Epithelial cell of esophagus (primary cell): Measurements from ENCODE around the gene AKAP13.

Experiments
- DNase-seq: peaks from one replicate; pipeline ENCODE4 v3.0.0; 2010; ENCODE audit warnings: low read depth
- H3K4me3 ChIP-seq: 2 replicates; pipeline ENCODE4 v1.5.1; 2011; ENCODE audit warnings: mild to moderate bottlenecking, low read length, control low read depth
- CTCF ChIP-seq: IDR thresholded peaks from 2 replicates; pipeline ENCODE4 v1.5.1; 2011; ENCODE audit warnings: low read depth, mild to moderate bottlenecking, low read length, control low read depth, inconsistent platforms; ENCODE audit not compliant: insufficient read depth; ENCODE audit errors: missing control alignments

AKAP13 gene

DNA sequence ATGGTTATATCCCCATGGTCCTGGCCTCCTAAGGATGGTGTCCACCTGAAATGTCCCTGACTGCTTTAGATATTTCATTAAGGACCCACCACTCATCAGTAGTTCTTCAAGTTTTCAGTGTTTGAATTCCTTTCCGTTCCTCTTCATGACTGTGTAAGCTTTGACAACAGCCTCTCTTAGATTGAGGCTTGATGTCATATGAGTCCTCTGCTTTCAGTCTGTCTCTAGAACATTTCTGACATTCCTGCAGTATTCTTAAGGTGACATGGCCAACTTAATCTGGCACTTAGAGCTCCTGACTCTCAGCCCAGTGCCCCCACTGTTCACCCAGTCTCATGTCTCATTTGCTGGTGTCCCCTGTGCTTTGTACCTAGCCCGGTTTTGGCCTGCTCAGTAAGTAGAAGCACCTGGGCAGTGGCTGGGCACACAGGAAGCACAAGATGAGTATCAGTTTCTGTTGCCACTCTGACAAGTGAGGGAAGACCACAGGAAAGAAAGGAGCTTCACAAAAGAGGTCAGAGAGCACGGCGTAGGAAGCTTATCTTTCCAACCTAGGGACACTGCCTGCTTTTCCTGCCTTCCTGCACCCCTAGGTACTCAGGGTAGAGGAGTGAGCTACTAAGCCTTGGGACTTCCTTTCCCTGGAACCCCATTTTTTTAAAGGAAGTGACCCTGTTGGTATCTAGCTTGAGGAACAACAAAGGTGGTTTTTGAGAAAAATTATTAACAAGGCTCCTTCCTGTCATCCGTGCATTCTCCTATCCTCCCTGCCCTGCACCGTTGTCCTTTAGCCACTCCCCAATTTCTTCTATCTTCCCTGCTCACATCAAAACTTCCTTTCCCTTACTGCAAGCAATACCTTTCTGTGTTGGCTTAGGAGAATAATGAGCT is 311.2 kb downstream of the AKAP13 start:
- no peak overlapping the region for H3K4me3 ChIP-seq
- no peak for DNase-seq
- no peak for TF ChIP-seq CTCF

DNA sequence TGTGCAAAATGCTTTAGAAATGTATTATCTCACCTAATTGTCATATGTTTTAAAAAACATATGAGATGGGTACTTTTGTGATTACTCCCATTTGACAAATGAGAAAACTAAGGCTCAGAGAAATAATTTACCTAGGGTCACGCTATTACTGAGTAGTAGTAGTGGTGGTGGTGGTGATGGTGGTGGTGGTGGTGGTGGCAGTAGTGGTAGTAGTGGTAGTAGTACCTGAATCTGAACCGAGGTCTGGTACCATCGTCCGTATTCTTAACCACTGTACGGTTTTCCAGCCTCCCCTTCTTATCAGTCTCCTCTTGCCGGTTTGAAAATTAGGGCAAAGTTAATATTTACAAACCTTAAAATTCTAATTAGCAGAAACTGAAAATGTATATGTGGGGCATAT is 311.9 kb downstream of the AKAP13 start:
- no peak overlapping the region for H3K4me3 ChIP-seq
- TF ChIP-seq CTCF = no peak
- DNase-seq = no peak

- TF ChIP-seq CTCF = no peak
- no peak for DNase-seq
- H3K4me3 ChIP-seq = no peak overlapping the region
Observed at GRCh38 chr15:85692873-85693272, 312.5 kb downstream of the AKAP13 start.

DNA sequence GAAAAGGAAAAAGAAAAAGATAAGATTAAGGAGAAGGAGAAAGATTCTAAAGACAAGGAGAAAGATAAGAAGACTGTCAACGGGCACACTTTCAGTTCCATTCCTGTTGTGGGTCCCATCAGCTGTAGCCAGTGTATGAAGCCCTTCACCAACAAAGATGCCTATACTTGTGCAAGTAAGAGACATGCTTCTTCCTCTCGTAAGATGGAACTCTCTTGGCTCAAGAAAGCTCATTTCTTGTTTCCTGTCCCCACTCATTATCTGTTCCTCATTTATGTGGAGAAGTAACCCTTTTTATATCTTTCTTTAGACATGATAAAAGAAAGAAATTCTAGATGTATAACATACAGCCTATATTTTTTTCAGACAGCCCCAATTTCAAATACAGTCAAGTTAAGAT is 312.9 kb downstream of the AKAP13 start:
- no peak overlapping the region for H3K4me3 ChIP-seq
- DNase-seq = no peak
- TF ChIP-seq CTCF = no peak

DNA sequence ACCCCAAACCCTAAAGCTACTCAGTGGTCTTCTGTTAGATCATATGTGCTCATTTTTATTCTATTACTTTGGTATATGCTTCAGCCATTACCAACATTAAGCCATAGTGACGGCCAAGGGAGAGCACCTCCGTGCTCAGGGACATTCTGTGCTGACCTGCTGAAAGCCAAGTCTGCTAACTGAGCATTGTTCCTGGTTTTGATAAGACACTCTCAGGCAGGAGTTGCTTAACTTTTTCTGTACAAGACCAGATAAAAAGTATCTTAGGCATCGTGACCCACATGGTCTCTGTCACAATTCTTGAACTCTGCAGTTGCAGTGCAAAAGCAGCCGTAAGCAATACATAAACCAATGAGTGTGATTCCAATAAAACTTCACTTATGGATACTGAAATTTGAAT is 313.7 kb downstream of the AKAP13 start:
- no peak for DNase-seq
- H3K4me3 ChIP-seq = no peak overlapping the region

GRCh38 chr15:85700767-85701166 is 320.4 kb downstream of the AKAP13 start:
- no peak overlapping the region for H3K4me3 ChIP-seq
- no peak for TF ChIP-seq CTCF
- DNase-seq = no peak

More for the DNA sequence above, 313.7 kb downstream of the AKAP13 start:
- TF ChIP-seq CTCF = no peak

- DNase-seq = no peak
- TF ChIP-seq CTCF = no peak
- no peak overlapping the region for H3K4me3 ChIP-seq
Observed at GRCh38 chr15:85702321-85703101, 322.1 kb downstream of the AKAP13 start.
